GM12878 (cell line): ENCODE results near the gene FRMD8. TPM values are rescaled to one million over a fixed set of nuclear protein-coding genes. Genes with fewer than 3 reads are reported as not detected.
A peak's percentile ranks its signal among the peaks of the same experiment; 100 is the strongest.

ENCODE experiments used
- BMI1 ChIP-seq: fragments of 450-650 bp; IDR thresholded peaks from 2 replicates; pipeline ENCODE4 v1.6.1; 2016; ENCODE audit warnings: mild to moderate bottlenecking, moderate library complexity, borderline replicate concordance
- CHD2 ChIP-seq: IDR thresholded peaks from 2 replicates; pipeline ENCODE4 v1.6.1; 2011; ENCODE audit warnings: low read depth, low read length, improper control_type of control experiment, borderline replicate concordance
- EED ChIP-seq: sonication (generic); IDR thresholded peaks from 2 replicates; pipeline ENCODE4 v1.6.1; 2016; ENCODE audit warnings: antibody characterized with exemption, low read depth
- EGR1 ChIP-seq, 2 experiments: IDR thresholded peaks; 1 replicate in 1 of 2; 2 replicates in 1 of 2; pipeline ENCODE4 v1.6.1; 2011 to 2012; ENCODE audit warnings: low read depth in 2 of 2, low read length in 2 of 2, borderline replicate concordance in 1 of 2, mild to moderate bottlenecking in 1 of 2, moderate library complexity in 1 of 2
- FOS ChIP-seq: IDR thresholded peaks from 3 replicates; pipeline ENCODE4 v1.6.1; 2011; ENCODE audit warnings: borderline replicate concordance; ENCODE audit not compliant: insufficient read length; ENCODE audit errors: extremely low read depth
- IKZF2 ChIP-seq, 2 experiments: fragments of 450-650 bp; IDR thresholded peaks; 2 replicates each; pipeline ENCODE4 v1.6.1; 2017; ENCODE audit warnings: mild to moderate bottlenecking in 2 of 2, moderate library complexity in 2 of 2
- IRF4 ChIP-seq: IDR thresholded peaks from 2 replicates; pipeline ENCODE4 v1.6.1; 2011; ENCODE audit warnings: low read depth, low read length
- KLF5 ChIP-seq: fragments of 450-650 bp; IDR thresholded peaks from 2 replicates; pipeline ENCODE4 v1.6.1; 2014; ENCODE audit warnings: mild to moderate bottlenecking; ENCODE audit not compliant: partially characterized antibody
- LARP7 ChIP-seq: fragments of 450-650 bp; IDR thresholded peaks from 2 replicates; pipeline ENCODE4 v1.6.1; 2017; ENCODE audit warnings: mild to moderate bottlenecking
- RAD51 ChIP-seq: fragments of 450-650 bp; IDR thresholded peaks from 2 replicates; pipeline ENCODE4 v1.6.1; 2016; ENCODE audit warnings: moderate library complexity, mild to moderate bottlenecking, inconsistent platforms
- RCOR1 ChIP-seq: conservative IDR thresholded peaks from 2 replicates; pipeline ENCODE4 v1.6.1; 2012; ENCODE audit warnings: low read depth, low read length, improper control_type of control experiment
- RELA ChIP-seq: fragments of 450-650 bp; IDR thresholded peaks from 2 replicates; pipeline ENCODE4 v1.8.0; 2014; ENCODE audit warnings: borderline replicate concordance; ENCODE audit not compliant: partially characterized antibody
- TAF1 ChIP-seq: IDR thresholded peaks from 2 replicates; pipeline ENCODE4 v1.6.1; 2011; ENCODE audit warnings: mild to moderate bottlenecking, low read depth, low read length, borderline replicate concordance
- TCF12 ChIP-seq: IDR thresholded peaks from 2 replicates; pipeline ENCODE4 v1.6.1; 2011; ENCODE audit warnings: low read depth, mild to moderate bottlenecking, low read length
- TCF3 ChIP-seq: IDR thresholded peaks from 2 replicates; pipeline ENCODE4 v1.6.1; 2012; ENCODE audit warnings: low read depth, mild to moderate bottlenecking, low read length, borderline replicate concordance; ENCODE audit not compliant: insufficient read depth
- ZNF217 ChIP-seq: fragments of 450-650 bp; IDR thresholded peaks from 2 replicates; pipeline ENCODE4 v1.6.1; 2017; ENCODE audit warnings: antibody characterized with exemption, mild to moderate bottlenecking
- polyA plus RNA-seq, 11 experiments: library from polyadenylated mRNA; depleted of rRNA in 4 of 11; unstranded in 6 of 11; stranded (reverse) in 5 of 11; fragments of >200 nt; fragmentation: Nextera tagmentation in 4 of 11; fragmentation: Illumina TruSeq in 1 of 11; extraction: Ambion mirVana in 4 of 11; extraction: Trizol in 1 of 11; gene quantifications; 1 replicate in 1 of 11; 2 replicates in 10 of 11; pipeline versions ENCODE4 v1.2.1 to v1.2.3, GENCODE V29; 2011 to 2016; ENCODE audit warnings: inconsistent platforms in 2 of 11, missing spikeins in 2 of 11, low read depth in 1 of 11
- total RNA-seq, 4 experiments: library from RNA; depleted of rRNA in 3 of 4; stranded (reverse); fragments of >200 nt in 3 of 4; fragmentation: Illumina TruSeq in 1 of 4; extraction: Trizol in 1 of 4; gene quantifications; 2 replicates each; pipeline versions ENCODE4 v1.2.1 to v1.2.3, GENCODE V29; 2013 to 2021
- TF ChIP-seq, protein P1 (sequence below): fragments of 150-350 bp; IDR thresholded peaks from 2 replicates; pipeline ENCODE4 v1.6.1; 2014; ENCODE audit warnings: mild to moderate bottlenecking, low read depth, low read length
- TF ChIP-seq, protein P2 (sequence below): IDR thresholded peaks from 2 replicates; pipeline ENCODE4 v1.6.1; 2011; ENCODE audit warnings: low read depth, mild to moderate bottlenecking, low read length, moderate library complexity, borderline replicate concordance; ENCODE audit errors: extremely low read depth
- TF ChIP-seq, protein P3 (sequence below): fragments of 450-650 bp; formaldehyde crosslinking; IDR thresholded peaks from 2 replicates; pipeline ENCODE4 v1.4.0; 2022; ENCODE audit warnings: mild to moderate bottlenecking, moderate library complexity
- TF ChIP-seq, protein P4 (sequence below): IDR thresholded peaks from 2 replicates; pipeline ENCODE4 v1.6.1; 2012; ENCODE audit warnings: mild to moderate bottlenecking, low read depth, low read length
- TF ChIP-seq, protein P5 (sequence below): IDR thresholded peaks from 2 replicates; pipeline ENCODE4 v1.6.1; 2011; ENCODE audit warnings: borderline replicate concordance, low read depth, mild to moderate bottlenecking, moderate library complexity, mixed read lengths, low read length; ENCODE audit not compliant: insufficient read depth; ENCODE audit errors: extremely low read length

FRMD8 gene
- total and polyA plus RNA-seq, 10 of the 15 experiments (the other 5 are each of a cell fraction or from before 2014, with no cell fraction given) = 8.3 to 69.4 (median 28.0) TPM

DNA sequence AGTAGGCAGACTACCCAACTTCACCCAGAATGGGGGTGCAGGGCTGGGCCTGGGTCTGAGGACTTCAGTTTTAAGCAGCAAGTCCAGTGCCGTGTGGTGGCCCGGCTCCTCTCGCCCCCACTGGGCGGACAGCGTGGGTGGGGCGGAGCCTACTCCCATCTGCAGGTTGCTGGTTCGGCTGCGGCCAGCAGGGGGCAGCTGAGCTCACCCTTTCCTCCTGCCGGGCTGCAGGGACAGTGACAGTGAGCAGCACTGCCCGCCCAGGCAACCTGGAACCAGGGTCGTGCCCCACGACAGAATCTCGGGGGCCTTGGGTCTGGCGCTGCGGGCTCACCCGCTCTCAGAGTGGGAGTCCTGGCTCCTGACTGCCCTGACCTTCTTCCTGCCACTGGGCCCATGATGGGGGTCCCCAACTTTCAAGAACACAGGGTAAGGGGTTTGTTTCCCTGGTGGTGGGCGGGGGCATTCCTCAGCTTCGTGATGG is 29.9 kb downstream of the FRMD8 start (continued):
- TF ChIP-seq BMI1 = 0 out of 2 replicates have a peak, but pooled peaks have one; percentile 22
- peak; percentile 68; the same call in 1 of the 2 replicates for TF ChIP-seq LARP7
- TF ChIP-seq, protein P1, sequence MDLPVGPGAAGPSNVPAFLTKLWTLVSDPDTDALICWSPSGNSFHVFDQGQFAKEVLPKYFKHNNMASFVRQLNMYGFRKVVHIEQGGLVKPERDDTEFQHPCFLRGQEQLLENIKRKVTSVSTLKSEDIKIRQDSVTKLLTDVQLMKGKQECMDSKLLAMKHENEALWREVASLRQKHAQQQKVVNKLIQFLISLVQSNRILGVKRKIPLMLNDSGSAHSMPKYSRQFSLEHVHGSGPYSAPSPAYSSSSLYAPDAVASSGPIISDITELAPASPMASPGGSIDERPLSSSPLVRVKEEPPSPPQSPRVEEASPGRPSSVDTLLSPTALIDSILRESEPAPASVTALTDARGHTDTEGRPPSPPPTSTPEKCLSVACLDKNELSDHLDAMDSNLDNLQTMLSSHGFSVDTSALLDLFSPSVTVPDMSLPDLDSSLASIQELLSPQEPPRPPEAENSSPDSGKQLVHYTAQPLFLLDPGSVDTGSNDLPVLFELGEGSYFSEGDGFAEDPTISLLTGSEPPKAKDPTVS = no peak
- no peak for TF ChIP-seq TCF3
- TF ChIP-seq, protein P2, sequence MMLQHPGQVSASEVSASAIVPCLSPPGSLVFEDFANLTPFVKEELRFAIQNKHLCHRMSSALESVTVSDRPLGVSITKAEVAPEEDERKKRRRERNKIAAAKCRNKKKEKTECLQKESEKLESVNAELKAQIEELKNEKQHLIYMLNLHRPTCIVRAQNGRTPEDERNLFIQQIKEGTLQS = no peak
- no peak for TF ChIP-seq FOS
- TF ChIP-seq, protein P3, sequence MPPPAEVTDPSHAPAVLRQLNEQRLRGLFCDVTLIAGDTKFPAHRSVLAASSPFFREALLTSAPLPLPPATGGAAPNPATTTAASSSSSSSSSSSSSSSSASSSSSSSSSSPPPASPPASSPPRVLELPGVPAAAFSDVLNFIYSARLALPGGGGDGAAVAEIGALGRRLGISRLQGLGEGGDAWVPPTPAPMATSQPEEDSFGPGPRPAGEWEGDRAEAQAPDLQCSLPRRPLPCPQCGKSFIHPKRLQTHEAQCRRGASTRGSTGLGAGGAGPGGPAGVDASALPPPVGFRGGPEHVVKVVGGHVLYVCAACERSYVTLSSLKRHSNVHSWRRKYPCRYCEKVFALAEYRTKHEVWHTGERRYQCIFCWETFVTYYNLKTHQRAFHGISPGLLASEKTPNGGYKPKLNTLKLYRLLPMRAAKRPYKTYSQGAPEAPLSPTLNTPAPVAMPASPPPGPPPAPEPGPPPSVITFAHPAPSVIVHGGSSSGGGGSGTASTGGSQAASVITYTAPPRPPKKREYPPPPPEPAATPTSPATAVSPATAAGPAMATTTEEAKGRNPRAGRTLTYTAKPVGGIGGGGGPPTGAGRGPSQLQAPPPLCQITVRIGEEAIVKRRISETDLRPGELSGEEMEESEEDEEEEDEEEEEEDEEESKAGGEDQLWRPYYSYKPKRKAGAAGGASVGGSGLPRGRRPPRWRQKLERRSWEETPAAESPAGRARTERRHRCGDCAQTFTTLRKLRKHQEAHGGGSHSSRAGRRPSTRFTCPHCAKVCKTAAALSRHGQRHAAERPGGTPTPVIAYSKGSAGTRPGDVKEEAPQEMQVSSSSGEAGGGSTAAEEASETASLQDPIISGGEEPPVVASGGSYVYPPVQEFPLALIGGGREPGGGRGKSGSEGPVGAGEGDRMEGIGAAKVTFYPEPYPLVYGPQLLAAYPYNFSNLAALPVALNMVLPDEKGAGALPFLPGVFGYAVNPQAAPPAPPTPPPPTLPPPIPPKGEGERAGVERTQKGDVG (CRISPR knock-in tag) = no peak
- peak; percentile 59; the same call in 1 of the 2 replicates for TF ChIP-seq IRF4
- peak; percentile 24 to 39; a peak in 3 of 4 replicates for TF ChIP-seq IKZF2 (IDR thresholded peaks at IDR 0.05)
- TF ChIP-seq TCF12 = 0 out of 2 replicates have a peak, but pooled peaks have one; percentile 67
- TF ChIP-seq, protein P4, sequence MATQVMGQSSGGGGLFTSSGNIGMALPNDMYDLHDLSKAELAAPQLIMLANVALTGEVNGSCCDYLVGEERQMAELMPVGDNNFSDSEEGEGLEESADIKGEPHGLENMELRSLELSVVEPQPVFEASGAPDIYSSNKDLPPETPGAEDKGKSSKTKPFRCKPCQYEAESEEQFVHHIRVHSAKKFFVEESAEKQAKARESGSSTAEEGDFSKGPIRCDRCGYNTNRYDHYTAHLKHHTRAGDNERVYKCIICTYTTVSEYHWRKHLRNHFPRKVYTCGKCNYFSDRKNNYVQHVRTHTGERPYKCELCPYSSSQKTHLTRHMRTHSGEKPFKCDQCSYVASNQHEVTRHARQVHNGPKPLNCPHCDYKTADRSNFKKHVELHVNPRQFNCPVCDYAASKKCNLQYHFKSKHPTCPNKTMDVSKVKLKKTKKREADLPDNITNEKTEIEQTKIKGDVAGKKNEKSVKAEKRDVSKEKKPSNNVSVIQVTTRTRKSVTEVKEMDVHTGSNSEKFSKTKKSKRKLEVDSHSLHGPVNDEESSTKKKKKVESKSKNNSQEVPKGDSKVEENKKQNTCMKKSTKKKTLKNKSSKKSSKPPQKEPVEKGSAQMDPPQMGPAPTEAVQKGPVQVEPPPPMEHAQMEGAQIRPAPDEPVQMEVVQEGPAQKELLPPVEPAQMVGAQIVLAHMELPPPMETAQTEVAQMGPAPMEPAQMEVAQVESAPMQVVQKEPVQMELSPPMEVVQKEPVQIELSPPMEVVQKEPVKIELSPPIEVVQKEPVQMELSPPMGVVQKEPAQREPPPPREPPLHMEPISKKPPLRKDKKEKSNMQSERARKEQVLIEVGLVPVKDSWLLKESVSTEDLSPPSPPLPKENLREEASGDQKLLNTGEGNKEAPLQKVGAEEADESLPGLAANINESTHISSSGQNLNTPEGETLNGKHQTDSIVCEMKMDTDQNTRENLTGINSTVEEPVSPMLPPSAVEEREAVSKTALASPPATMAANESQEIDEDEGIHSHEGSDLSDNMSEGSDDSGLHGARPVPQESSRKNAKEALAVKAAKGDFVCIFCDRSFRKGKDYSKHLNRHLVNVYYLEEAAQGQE = no peak
- peak; percentile 72 for TF ChIP-seq CHD2
- peak in 1 of 2 experiments; percentile 95; a peak in 2 of 3 replicates for TF ChIP-seq EGR1 (IDR thresholded peaks at IDR 0.05; ENCODE audit: borderline replicate concordance in 1 of 2, low read depth in 2 of 2, low read length in 2 of 2)
- TF ChIP-seq, protein P5, sequence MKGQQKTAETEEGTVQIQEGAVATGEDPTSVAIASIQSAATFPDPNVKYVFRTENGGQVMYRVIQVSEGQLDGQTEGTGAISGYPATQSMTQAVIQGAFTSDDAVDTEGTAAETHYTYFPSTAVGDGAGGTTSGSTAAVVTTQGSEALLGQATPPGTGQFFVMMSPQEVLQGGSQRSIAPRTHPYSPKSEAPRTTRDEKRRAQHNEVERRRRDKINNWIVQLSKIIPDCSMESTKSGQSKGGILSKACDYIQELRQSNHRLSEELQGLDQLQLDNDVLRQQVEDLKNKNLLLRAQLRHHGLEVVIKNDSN = no peak
- TF ChIP-seq RAD51 = no peak
- TF ChIP-seq KLF5 = peak; percentile 22
- TF ChIP-seq RCOR1 = 0 out of 2 replicates have a peak, but pooled peaks have one; percentile 71
- no peak; the same call in 1 of the 2 replicates for TF ChIP-seq EED
- TF ChIP-seq ZNF217 = no peak
- TF ChIP-seq RELA = peak; percentile 79
- no peak for TF ChIP-seq TAF1
